ENCODE results near the gene ABCA8. TPM values are rescaled to one million over a fixed set of nuclear protein-coding genes. Genes with fewer than 3 reads are reported as not detected.
"Not testable (repeated sequence)": the region's sequence is repeated elsewhere in the genome, so short reads cannot be mapped to it uniquely, and the experiment has no call there.

The ABCA8 gene, protein sequence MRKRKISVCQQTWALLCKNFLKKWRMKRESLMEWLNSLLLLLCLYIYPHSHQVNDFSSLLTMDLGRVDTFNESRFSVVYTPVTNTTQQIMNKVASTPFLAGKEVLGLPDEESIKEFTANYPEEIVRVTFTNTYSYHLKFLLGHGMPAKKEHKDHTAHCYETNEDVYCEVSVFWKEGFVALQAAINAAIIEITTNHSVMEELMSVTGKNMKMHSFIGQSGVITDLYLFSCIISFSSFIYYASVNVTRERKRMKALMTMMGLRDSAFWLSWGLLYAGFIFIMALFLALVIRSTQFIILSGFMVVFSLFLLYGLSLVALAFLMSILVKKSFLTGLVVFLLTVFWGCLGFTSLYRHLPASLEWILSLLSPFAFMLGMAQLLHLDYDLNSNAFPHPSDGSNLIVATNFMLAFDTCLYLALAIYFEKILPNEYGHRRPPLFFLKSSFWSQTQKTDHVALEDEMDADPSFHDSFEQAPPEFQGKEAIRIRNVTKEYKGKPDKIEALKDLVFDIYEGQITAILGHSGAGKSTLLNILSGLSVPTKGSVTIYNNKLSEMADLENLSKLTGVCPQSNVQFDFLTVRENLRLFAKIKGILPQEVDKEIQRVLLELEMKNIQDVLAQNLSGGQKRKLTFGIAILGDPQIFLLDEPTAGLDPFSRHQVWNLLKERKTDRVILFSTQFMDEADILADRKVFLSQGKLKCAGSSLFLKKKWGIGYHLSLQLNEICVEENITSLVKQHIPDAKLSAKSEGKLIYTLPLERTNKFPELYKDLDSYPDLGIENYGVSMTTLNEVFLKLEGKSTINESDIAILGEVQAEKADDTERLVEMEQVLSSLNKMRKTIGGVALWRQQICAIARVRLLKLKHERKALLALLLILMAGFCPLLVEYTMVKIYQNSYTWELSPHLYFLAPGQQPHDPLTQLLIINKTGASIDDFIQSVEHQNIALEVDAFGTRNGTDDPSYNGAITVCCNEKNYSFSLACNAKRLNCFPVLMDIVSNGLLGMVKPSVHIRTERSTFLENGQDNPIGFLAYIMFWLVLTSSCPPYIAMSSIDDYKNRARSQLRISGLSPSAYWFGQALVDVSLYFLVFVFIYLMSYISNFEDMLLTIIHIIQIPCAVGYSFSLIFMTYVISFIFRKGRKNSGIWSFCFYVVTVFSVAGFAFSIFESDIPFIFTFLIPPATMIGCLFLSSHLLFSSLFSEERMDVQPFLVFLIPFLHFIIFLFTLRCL (N-terminal part only)
- total RNA-seq = not detected

DNA sequence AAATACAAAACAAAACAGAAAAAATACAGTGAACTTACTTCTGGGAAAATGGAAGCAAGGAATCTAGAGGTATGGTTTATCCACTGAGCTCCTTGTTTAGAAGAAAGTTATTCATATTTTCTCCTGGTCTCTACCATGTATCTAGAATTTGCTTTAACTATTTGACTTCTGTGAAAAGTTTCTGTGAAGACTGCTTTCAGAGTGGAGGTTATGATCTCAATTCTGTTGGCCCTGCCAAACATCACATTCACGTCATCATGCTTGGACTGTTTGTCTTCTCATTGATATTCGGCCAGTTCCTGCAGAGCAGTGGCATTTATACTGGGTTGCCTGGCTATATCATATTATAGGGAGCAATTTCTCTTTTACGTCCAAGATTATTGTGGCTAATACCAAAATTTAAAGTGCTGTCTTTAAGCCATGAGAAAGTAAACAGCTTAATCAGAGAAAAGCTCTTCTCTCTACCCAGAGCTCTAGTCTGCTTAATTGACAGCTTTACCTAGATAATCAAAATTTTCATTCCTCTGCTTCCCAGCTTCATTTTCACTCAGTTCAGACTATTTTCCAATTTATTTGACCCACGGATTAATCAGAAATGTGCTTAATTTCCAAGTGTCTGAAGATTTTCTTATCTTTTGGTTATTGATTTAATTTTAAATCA is at the start of gene ABCA8:
ABCA8 (minus strand) TSS at position 212 of the 661 bp plus-strand sequence. CDS start 13,358 bp downstream, outside the sequence.
- Mint-ChIP-seq H3K27me3 (ENCODE audit: low read depth) (no peaks in the 10 kb centered on the region), H3K27ac (no peak within 1 kb of the TSS), H3K4me1 (ENCODE audit: low read depth) (no peaks in the 10 kb centered on the region), H3K9me3 (peaks cover 0 to 2% of the 10 kb centered on the region in 2 donors), H3K4me3 (no peak within 1 kb of the TSS), H3K36me3 (ENCODE audit: insufficient read depth in 2 of 2) (no peaks in the 10 kb centered on the region)
- DNase-seq (no peak), ATAC-seq (replicated peaks in 1 of 2) (no peak)

DNA sequence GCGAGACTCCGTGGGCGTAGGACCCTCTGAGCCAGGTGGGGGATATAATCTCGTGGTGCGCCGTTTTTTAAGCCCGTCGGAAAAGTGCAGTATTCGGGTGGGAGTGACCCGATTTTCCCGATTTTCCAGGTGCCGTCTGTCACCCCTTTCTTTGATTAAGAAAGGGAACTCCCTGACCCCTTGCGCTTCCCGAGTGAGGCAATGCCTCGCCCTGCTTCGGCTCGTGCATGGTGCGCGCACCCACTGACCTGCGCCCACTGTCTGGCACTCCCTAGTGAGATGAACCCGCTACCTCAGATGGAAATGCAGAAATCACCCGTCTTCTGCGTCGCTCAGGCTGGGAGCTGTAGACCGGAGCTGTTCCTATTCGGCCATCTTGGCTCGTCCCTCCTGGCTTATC is 49.6 kb upstream of the ABCA8 start:
- not testable (repeated sequence) for ATAC-seq (replicated peaks in 1 of 2); H3K4me3 Mint-ChIP-seq; H3K4me1 Mint-ChIP-seq (ENCODE audit: low read depth)

DNA sequence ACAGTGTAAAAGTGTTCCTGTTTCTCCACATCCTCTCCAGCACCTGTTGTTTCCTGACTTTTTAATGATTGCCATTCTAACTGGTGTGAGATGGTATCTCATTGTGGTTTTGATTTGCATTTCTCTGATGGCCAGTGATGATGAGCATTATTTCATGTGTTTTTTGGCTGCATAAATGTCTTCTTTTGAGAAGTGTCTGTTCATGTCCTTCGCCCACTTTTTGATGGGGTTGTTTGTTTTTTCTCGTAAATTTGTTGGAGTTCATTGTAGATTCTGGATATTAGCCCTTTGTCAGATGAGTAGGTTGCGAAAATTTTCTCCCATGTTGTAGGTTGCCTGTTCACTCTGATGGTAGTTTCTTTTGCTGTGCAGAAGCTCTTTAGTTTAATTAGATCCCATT is 44.6 kb upstream of the ABCA8 start:
- H3K9me3 Mint-ChIP-seq = not testable (repeated sequence)

More for the DNA sequence above, 49.6 kb upstream of the ABCA8 start:
- H3K27ac Mint-ChIP-seq; H3K36me3 Mint-ChIP-seq (ENCODE audit: insufficient read depth in 2 of 2); H3K9me3 Mint-ChIP-seq; H3K27me3 Mint-ChIP-seq (ENCODE audit: low read depth); DNase-seq: not testable (repeated sequence)

DNA sequence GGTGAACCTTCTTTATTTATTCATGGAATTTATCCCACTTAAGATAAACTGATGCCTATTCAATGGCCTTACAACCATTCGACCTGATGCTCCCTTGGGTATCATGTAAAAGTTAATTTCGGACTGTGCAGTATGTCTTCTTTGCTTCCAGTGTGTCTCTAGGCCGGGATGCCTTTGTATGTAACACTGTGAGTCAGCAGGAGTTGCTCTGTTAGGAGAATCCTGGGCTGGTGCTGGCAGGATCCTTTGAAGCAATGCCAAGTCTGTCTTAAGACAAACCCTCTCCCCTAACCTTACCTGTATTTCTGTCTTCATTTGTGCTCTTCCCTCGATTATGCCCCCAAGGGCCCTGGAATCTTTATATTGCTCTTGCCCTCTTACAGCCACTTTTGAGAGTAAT is 37.9 kb upstream of the ABCA8 start:
- no peak for ATAC-seq (replicated peaks in 1 of 2)
- no peaks in the 10 kb centered on the region for H3K4me1 Mint-ChIP-seq (ENCODE audit: low read depth)
- H3K27ac Mint-ChIP-seq = no peak overlapping the region
- no peak for DNase-seq
- no peak overlapping the region for H3K4me3 Mint-ChIP-seq
- no peaks in the 10 kb centered on the region for H3K36me3 Mint-ChIP-seq (ENCODE audit: insufficient read depth in 2 of 2)
- peaks cover 0 to 2% of the 10 kb centered on the region in 2 donors for H3K9me3 Mint-ChIP-seq
- no peaks in the 10 kb centered on the region for H3K27me3 Mint-ChIP-seq (ENCODE audit: low read depth)

More for the DNA sequence above, 44.6 kb upstream of the ABCA8 start:
- H3K27ac Mint-ChIP-seq; DNase-seq; H3K27me3 Mint-ChIP-seq (ENCODE audit: low read depth); H3K4me1 Mint-ChIP-seq (ENCODE audit: low read depth); ATAC-seq (replicated peaks in 1 of 2); H3K4me3 Mint-ChIP-seq; H3K36me3 Mint-ChIP-seq (ENCODE audit: insufficient read depth in 2 of 2): not testable (repeated sequence)

DNA sequence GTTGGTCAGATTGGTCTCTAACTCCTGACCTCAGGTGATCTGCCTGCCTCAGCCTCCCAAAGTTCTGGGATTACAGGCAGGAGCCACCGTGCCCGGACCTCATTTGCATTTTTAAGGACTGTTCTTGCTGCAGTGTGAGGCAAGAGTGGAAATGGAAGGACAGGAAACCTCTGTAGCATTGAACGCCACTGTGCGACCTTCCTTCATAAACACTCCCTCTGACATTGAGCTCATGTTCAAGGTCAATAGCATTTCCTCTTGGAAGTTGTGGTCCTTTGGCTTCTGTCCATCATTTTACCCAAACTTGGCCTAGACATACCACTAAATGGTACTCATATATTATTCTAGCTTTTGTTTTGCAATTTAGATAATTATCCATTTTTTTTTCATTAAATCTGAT is 32.8 kb upstream of the ABCA8 start:
- Mint-ChIP-seq H3K4me1 (ENCODE audit: low read depth) (no peaks in the 10 kb centered on the region), H3K27me3 (ENCODE audit: low read depth) (no peaks in the 10 kb centered on the region), H3K4me3 (no peak overlapping the region), H3K27ac (no peak overlapping the region), H3K36me3 (ENCODE audit: insufficient read depth in 2 of 2) (no peaks in the 10 kb centered on the region), H3K9me3 (no peaks in the 10 kb centered on the region)
- ATAC-seq (replicated peaks in 1 of 2) (no peak), DNase-seq (no peak)

DNA sequence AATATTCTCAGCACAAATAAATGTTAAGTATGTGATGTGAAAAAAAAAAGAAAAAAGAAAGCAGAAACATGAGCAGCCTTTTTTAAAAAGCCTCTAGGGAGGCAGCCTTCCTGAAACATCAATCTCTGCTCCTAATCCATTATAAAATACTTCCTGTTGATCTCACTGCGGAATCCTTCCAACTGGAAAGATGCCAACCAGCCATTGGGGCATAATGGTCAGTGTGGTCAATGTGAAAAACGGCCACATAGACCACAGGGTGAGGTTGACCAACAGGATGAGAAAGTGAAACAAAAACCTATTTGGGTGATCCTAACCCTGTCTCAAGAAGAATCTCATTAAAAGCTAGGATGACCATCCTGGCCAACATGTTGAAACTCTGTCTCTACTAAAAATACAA is 26.1 kb upstream of the ABCA8 start:
- ATAC-seq (replicated peaks in 1 of 2) = no peak
- H3K4me1 Mint-ChIP-seq (ENCODE audit: low read depth) = no peaks in the 10 kb centered on the region
- H3K36me3 Mint-ChIP-seq (ENCODE audit: insufficient read depth in 2 of 2) = no peaks in the 10 kb centered on the region
- H3K27ac Mint-ChIP-seq = no peak overlapping the region
- peaks cover 0 to 2% of the 10 kb centered on the region in 2 donors for H3K9me3 Mint-ChIP-seq
- no peak for DNase-seq
- H3K27me3 Mint-ChIP-seq (ENCODE audit: low read depth) = no peaks in the 10 kb centered on the region
- H3K4me3 Mint-ChIP-seq = no peak overlapping the region

DNA sequence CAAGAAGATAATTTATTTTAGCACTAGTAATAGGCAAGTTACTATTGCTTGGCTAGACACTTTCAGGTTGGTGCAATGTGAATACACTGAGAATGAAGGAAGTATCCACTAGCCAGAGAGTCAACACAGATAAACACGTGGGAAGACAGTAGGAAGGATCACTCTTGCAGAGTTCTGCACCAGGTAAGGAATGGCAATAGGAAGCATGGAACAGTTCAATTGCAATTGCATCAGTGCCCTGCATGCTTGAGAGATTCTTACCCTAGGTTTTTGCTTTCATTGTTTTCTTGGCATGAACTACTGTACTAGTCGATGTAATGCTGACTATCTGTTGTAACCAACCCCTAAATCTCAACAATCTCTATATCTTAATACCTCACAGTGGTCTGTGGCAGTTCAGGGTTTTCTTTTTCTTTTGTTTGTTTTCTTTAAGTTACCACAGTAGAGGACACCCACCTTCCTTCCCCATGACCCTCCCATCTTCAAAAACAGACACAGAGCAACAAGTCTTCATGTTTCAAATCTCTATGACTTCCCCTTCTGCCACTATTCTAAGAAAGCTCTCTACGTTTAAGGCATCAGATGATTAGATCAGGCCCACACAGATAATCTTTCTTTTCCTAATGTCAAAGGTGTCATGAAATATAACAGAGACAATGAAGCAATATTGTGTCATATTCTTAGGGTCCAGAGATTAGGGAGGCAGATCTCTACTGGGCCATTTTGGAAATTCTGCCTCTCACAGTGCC is 18.1 kb upstream of the ABCA8 start:
- H3K36me3 Mint-ChIP-seq (ENCODE audit: insufficient read depth in 2 of 2) = no peaks in the 10 kb centered on the region
- no peaks in the 10 kb centered on the region for H3K4me1 Mint-ChIP-seq (ENCODE audit: low read depth)
- peaks cover 0 to 3% of the 10 kb centered on the region in 2 donors for H3K9me3 Mint-ChIP-seq
- no peaks in the 10 kb centered on the region for H3K27me3 Mint-ChIP-seq (ENCODE audit: low read depth)
- H3K4me3 Mint-ChIP-seq = no peak overlapping the region
- DNase-seq (no peak), ATAC-seq (replicated peaks in 1 of 2) (no peak)
- H3K27ac Mint-ChIP-seq = no peak overlapping the region

DNA sequence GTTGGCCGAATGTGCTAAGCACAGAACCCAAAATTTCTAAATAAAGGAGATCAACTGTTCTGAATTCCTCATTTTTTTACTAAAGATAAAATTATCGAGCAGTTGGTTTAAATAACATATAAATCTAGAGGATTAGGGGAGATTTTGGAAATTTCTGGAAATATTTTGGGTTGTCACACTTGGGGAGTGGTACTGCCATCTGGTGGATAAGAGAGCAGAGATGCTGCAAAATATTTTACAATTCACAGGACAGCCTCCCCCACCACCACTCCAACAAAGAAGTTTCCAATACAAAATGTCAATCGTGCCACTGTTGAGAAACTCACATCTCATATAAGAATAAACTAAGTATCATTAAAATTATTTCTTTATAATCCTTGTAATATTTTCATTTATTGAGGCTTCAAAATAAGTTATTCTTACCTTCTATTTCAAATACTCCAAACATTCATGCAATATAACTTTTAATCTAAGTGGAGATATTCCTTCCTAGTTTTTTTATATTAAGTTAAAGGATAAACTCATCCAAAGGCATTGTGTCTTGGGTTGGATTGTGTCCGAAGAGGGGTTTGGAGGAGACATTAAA is 17.0 kb upstream of the ABCA8 start:
- no peaks in the 10 kb centered on the region for H3K36me3 Mint-ChIP-seq (ENCODE audit: insufficient read depth in 2 of 2)
- H3K4me3 Mint-ChIP-seq = no peak overlapping the region
- DNase-seq (no peak), ATAC-seq (replicated peaks in 1 of 2) (no peak)
- H3K9me3 Mint-ChIP-seq = peaks cover 0 to 3% of the 10 kb centered on the region in 2 donors
- H3K27me3 Mint-ChIP-seq (ENCODE audit: low read depth) = no peaks in the 10 kb centered on the region
- H3K27ac Mint-ChIP-seq = no peak overlapping the region
- no peaks in the 10 kb centered on the region for H3K4me1 Mint-ChIP-seq (ENCODE audit: low read depth)

DNA sequence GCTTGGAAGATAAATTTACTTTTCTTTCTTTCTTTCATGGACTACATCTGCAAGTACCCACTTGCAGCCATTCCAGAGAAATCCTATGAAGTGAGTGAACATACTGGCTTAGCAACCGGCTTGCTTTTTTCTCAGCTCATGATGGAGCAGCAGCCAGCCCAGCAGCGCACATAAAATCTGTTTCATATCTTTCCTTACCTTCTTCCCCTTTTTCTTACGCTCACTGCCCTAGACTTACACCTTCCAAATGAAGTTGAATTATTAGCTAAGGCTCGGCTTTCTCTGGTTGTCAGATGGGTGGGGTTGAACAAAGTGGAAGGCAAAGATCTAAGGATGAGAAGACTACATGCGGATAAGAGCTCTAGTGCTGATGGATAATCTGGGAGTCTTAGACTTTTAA is 13.9 kb upstream of the ABCA8 start:
- Mint-ChIP-seq H3K4me1 (ENCODE audit: low read depth) (no peaks in the 10 kb centered on the region), H3K4me3 (no peak overlapping the region), H3K27me3 (ENCODE audit: low read depth) (no peaks in the 10 kb centered on the region), H3K27ac (no peak overlapping the region), H3K36me3 (ENCODE audit: insufficient read depth in 2 of 2) (no peaks in the 10 kb centered on the region), H3K9me3 (peaks cover 0 to 3% of the 10 kb centered on the region in 2 donors)
- ATAC-seq (replicated peaks in 1 of 2) (no peak), DNase-seq (no peak)

DNA sequence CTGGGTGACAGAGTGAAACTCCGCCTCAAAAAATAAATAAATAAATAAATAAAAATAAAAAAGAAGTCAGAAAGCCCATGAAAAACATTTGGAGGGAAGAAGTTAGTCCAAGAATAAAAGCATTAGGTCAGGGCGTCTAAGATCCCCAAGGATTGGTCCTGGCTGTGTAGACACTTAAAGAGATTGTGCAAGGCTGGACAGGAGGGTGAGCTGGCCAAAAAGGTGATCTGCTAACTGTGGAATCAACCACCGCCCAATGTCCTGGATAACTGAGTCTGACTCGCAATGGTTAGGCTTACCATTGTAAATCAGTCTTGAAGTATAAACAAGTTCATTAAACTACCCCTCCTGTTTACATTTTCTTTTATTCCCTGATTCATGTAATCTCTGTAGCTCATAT is 8.8 kb upstream of the ABCA8 start:
- H3K27ac Mint-ChIP-seq = no peak overlapping the region
- ATAC-seq (replicated peaks in 1 of 2) (no peak), DNase-seq (no peak)
- no peaks in the 10 kb centered on the region for H3K27me3 Mint-ChIP-seq (ENCODE audit: low read depth)
- peaks cover 0 to 5% of the 10 kb centered on the region in 2 donors for H3K9me3 Mint-ChIP-seq
- H3K36me3 Mint-ChIP-seq (ENCODE audit: insufficient read depth in 2 of 2) = no peaks in the 10 kb centered on the region
- H3K4me3 Mint-ChIP-seq = no peak overlapping the region
- no peaks in the 10 kb centered on the region for H3K4me1 Mint-ChIP-seq (ENCODE audit: low read depth)

DNA sequence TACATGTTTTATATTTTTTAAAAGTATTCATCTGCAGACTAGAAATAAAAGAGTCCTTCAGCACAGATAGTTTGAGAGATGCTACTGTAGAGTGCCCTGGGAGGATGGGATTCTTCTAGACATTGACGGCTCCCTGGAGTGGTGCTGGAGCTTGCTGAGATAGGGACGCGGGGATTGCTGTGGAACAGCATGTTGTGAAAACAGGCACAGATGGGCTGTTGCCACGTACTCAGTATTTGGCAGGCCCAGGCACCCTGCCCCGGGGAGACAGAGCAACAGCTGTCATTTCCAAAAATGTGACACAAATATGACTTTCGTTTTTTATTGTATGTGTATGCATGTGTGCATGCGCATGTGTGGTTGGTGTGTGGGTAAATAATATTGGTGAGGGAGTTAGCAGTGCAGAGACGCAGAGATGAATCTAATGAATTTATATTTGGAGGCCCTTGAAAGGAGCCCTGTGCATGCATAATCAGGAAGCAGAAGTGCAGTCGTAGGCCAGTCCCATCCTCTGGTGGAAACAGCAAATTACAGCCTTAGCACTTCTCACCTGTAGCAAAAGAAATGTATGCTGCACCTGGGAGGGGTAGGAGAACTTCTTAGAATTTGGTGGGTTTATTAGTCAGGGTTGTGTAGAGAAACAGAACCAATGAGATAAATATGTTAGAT is 6.2 kb upstream of the ABCA8 start:
- Mint-ChIP-seq H3K27ac (no peak overlapping the region), H3K9me3 (peaks cover 0 to 5% of the 10 kb centered on the region in 2 donors), H3K4me1 (ENCODE audit: low read depth) (no peaks in the 10 kb centered on the region), H3K36me3 (ENCODE audit: insufficient read depth in 2 of 2) (no peaks in the 10 kb centered on the region), H3K27me3 (ENCODE audit: low read depth) (no peaks in the 10 kb centered on the region), H3K4me3 (no peak overlapping the region)
- DNase-seq (no peak), ATAC-seq (replicated peaks in 1 of 2) (no peak)

Measured in activated T-cell treated with anti-CD3 and anti-CD28 coated beads, Interleukin-2, amount 50 U/mL, for 72 hours (primary cell).